Measurements from ENCODE around the gene SVOPL.

SVOPL gene

DNA sequence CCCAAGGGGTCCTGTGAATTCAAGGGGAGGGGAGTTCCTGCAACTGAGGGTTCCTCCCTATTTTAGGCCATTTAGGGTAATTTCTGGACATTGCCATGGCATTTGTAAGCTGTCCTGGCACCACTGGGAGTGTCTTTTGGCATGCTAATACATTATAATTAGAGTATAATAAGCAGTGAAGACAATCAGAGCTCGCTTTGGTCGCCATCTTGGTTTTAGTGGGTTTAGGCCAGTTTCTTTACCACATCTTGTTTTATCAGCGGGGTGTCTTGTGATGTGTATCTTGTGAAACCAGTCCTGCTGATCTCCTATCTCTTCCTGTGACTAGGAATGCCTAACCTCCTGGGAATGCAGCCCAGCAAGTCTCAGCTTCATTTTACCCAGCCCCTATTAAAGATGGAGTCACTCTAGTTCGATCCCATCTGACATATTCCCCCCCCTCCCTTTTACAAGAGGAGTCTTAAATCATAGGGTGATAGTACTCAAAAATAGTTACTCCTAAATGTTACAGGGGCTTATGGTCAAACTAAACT lies 43.2 kb downstream of the SVOPL start:
- FAIRE-seq = no peak

DNA sequence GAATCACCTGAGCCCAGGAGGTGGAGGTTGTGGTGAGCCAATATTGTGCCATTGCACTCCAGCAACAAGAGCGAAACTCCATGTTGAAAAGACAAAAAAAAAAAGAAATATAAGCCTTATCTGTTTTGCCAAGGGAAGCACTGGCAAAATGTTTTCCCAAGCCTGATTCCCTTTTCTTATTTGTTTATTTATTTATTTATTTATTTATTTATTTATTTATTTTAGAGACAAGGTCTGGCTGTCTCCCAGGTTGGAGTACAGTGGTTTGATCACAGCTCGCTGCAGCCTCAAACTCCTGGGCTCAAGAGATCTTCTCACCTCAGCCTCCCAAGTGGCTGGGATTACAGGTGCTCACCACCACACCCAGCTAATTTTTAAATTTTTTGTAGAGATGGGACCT lies 44.2 kb downstream of the SVOPL start:
- FAIRE-seq = no peak

DNA sequence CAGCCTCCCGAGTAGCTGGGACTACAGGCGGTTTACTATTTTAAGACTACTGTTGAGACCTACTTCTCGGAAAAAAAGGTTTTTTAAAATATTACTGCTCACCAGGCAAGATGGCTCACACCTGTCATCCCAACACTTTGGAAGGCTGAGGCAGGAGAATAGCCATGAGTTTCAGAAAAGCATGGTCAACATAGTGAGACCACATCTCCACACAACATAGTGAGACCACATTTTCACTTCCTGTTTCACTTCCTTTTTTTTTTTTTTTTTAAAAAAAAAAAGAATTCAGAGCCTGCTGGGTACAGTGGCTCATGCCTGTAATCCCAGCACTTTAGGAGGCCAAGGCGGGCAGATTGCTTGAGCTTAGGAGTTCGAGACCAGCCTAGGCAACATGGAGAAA lies 46.5 kb downstream of the SVOPL start:
- FAIRE-seq = no peak

DNA sequence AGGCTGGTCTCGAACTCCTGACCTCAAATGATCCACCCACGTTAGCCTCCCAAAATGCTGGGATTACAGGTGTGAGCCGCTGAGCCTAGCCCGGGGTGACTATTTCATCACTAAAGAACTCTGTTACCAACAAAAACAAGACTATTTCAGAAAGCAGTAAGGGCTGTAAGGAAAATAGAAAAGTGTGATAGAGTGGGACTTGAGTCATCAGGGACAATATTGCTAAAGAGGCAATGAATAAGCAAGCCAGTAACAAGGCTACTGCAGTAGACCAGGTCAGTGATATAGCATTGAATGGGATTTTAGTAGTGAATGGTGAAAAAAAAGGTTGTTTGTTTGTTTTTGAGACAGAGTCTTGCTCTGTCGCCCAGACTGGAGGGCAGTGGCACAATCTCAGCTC lies 51.7 kb downstream of the SVOPL start:
- no peak for FAIRE-seq

DNA sequence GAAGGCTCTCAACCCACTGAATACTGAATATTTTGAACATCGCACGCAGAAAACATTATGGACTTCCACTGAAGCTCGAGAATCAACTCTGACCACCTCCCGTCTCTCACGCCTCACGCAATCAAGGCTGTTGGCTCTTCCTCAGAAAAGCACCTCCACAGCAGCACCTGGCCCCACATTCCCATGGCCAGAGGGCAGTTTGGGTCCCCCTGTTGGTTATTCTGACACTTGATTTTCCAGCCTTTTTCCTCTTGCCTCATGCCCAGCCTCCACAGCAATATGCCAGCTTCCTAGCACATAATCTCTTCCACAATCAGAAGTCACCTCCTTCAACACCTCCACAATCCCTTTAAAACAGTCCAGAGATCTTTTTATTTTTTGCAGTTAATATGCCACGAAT lies 55.9 kb downstream of the SVOPL start:
- no peak for FAIRE-seq

DNA sequence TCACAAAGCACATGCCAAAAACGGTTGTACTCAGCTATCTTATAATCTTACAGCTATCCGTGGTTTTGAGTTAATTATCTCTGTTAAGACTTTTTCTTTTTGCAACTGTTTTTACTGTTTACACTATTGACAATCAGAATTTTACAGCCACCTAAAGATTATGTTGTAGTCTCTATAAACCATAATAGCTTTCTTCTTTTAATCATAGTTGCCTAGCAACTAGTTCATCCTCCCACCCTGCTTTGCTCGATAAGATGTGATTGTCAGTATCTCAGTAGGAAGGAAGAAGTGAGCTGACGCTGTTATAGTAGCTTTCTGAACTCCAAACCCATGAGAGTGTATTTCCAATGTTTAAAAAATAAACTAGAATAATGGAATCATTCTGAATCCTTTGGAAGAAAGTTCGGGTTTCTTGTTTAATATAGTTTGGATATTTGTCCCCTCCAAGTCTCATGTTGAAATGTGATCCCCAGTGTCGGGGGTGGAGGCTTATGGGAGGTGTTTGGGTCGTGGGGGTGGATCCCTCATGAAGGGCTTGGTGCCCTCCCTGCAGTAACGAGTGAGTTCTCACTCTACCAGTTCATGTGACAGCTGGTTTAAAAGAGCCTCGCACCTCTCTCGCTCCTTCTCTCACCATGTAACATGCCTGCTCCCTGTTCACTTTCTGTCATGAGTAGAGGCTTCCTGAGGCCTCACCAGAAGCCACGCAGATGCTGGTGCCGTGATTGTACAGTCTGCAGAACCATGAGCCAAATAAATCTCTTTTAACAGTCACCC lies 68.1 kb downstream of the SVOPL start:
- no peak for FAIRE-seq

DNA sequence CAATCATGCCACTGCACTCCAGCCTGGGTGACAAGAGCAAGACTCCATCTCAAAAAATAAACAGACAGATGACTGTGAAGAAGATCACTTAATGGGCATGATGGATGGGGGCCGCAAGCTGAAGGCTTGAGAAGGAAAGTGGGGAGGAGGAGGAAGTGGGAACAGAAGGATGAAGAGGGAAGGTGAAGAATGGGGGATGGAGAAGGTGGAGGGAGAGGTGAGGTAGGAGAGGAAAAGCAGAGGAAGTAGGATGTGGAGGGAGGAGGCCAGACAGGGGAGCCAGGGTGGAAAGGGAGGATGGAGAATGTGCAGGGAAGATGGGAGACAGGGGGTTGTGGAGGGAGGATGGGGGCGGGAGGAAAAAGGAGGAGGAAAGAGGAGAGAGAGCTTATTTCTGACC lies 68.8 kb downstream of the SVOPL start:
- FAIRE-seq = no peak

DNA sequence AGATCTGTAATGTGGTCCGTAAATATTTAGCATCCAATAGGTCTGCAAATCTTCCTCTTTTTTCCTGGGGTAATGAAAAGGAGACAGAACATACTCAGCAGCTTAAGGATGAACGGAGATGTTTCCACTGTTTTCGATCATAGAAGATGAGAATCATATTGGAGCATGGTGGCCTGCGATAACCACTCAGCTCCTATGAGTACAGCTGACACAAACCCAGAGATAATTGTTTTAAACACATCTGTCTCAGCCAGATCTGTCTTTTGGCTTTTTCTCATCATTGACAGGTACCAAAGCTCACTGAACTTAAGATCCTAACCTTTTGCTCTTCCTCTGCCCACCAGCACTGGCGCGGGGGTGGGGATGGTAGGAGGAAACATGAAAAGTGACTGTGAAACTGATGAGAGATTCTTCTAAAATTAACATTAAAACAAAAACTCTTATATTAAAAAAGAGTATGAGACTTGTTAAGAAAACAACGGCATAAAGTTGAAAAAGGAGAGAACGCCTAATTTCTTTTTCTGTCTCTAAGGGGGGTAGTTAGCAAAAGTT lies 71.0 kb downstream of the SVOPL start:
- FAIRE-seq = no peak

DNA sequence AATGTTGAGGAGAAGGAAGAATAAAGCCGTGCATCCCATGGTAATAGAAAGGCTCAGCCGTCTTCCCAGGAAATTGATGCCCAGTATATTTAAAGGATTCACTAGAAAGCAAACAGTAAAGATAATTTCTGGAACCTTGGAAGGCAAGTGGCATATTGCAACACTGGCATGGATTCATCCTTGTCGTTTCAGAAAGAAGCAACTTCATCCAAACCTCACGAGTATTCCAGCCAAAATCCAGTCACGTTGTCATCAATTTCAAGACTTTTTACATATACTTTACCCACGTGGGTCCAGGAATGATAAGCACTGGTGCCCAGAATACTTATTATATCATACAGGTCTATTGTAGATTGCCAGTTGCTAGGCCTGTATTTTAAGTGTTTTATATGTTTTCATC lies 73.8 kb downstream of the SVOPL start:
- no peak for FAIRE-seq

DNA sequence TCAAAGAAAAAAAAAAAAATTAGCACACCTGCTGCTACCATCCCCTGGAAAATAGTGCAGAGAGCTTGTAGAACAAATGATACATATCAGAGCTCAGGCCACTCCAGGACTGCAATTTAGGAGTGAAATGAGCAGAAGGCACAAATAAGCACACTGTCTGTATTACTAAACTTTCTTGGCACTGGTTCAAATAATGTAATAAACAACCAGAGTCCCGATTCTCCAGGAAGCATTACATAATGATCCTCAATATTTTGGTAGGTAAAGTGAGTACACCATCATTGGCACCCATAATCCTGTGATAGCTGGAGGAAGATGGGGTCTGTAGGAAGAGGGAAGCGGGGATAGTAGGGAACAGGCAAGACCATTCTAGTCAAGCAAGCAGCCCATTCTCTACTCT lies 74.3 kb downstream of the SVOPL start:
- no peak for FAIRE-seq

DNA sequence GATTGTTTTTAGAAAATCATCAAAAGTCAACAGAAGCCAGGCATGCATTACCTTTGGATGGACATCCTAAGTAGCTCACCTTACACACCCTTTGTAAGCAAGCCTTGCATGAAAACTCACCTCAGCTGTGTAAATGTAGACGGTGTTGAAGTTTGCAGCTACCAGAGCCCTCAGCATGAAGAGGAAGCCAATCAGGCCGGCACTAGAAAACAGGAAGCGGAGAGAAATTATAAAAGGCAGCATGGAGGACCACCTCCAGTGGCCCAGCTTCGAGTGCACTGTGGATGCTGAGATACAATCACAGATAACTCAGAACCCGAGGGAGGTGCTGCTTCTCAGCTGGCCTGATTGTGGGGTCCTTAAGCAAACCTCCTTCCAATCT lies 75.3 kb downstream of the SVOPL start:
- no peak for FAIRE-seq

DNA sequence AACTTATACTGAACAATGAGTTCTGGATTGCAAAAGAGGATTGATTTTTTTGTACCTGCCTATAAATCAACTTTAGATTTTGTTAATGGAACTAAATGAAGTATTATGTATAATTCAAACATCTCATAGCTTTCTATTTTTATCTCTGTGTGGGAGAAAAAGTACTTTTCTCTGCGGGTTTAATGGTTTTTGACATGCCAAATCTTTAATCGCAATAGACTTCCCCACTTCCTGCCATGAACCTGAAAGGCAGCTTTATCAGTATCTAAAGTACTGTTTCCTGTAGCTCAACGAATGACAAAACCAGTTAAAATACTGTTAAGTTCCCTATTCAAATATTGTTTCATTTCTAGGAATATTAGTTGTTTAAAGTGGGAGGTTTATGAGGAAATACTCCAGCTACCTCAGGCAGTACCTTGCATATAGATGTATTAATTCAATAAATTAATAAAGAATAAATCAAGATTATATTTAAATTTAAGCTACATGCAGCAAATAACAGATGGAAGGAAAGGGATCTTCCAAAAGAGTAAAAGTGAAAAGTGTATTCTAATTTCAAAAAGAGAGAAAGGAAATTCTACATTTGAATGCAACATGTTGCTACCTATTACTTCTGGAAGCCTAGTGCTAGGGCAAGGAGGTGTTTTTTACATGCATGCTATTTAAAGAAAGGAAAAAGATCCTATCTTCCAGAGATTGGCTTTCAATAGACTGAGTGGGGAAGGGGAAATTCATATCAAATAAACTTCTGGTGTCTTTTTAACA lies 75.9 kb downstream of the SVOPL start:
- no peak for FAIRE-seq

DNA sequence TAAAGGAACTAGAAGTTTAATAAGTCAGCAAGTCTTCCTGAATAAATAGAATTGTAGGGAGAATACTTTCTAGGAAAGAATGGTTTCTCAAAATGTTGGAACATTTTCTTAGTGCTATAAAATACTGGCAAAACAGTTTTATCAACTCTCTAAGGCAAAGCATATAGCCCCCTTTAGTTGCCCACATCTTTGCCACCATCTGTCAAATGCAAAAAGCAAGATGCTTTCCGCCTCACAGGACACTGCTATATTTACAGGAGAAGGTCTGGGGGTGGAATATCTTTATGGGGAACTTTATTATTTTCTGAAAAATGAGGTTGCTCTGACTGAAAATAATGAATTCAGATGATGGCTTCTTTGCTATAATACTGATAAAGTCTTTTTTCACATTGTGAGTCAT lies 78.3 kb downstream of the SVOPL start:
- no peak for FAIRE-seq

DNA sequence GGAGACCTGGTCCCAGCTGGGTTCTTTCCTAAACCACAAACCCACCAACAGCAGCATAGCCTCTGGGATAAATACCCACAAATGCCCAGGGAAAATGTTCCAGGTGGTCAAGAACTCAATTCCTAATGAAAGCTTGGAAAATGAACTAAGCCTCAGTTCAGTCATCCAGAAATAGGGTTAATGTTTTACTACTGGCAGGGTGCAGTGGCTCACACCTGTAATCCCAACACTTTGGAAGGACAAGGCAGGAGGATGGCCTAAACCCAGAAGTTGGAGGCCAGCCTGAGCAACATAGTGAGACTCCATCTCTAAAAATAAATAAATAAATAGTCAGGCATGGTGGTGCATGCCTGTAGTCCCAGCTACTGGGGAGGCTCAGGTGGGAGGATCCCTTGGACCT lies 82.2 kb downstream of the SVOPL start:
- no peak for FAIRE-seq

DNA sequence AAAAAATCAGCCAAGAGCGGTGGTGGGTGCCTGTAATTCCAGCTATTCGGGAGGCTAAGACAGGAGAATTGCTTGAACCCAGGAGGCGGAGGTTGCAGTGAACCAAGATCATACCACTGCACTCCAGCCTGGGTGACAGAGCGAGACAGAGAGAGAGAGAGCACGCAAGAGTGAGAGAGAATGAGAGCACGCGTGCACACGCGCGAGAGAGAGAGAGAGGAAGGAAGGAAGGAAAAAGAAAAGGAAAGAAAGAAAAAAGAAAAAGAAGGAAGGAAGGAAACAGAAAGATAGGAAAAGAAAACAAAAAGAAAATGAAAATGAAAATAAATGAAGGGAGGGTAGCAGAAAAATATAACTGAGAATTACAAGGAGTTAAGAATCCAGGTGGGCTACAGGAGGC lies 82.7 kb downstream of the SVOPL start:
- FAIRE-seq = no peak

DNA sequence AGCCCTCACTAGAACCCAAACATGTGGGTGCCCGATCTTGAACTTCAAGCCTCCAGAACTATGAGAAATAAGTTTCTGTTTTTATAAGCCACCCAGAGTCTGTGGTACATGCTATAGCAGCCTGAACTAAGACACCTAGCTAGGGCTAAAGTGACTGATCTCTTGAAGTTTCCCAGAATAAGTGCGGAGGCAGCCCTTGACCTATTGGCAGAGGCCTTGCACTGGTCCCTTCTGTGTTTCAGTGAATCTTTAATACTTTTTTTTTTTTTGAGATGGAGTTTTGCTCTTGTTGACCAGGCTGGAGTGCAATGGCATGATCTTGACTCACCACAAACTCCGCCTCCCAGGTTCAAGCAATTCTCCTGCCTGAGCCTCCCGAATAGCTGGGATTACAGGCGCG lies 85.1 kb downstream of the SVOPL start:
- no peak for FAIRE-seq

DNA sequence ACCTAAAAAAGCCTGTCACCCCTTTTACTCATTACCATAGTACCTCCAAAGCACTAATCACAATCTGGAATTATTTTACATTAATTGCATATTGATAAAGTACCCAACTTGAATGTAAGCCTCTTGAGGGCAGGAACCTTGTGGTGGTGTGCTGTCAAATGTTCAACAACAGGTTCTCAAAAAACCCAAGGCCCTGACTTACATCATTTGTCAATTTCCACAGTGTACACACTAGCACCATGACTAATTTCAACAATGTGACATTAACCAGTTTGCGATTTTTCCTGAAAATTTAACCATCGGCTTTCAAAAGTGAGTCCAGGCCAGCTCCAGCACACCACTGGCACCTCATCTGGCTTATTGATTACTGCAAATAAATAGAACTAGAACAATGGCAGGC lies 87.5 kb downstream of the SVOPL start:
- no peak for FAIRE-seq

DNA sequence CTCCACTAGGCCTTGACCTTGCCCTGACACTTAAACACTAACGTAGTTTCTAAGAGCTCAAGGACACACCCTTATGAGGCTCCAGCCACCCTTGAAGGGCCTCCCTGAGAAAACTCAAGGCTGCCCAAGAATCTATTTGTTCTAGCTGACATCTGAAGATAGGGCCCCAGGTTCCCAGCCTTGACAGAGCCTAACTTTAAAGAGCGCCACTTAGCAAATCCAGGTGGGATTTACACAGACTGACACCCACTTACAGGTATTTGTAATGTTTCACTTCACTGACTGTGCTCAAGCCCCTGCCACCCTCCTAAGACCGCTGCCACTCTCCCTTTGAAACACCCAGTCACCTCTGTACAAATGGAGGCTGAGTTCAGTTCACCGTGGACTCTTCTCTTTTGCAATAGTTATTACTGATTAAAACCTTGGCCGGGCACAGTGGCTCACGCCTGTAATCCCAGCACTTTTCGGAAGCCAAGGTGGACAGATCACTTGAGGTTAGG lies 90.4 kb downstream of the SVOPL start:
- no peak for FAIRE-seq

DNA sequence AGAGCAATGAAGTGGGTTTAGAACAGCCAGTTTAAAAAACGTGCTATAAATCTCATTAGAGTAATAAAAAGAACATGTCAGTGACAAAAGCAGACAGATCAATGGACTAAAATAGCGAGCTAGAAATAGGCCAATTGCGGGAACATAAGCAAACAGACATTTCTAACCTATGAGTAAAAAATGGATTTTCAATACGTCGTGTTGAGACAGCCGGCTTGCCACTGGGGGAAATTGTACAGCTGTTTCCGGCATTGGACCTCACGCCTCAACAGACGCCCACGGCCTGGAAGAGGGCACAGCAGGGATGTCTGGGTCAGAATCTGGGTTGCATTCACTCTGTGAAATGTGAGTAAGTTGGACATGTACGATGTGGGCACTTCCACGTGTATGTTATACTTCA lies 92.9 kb downstream of the SVOPL start:
- FAIRE-seq = no peak

DNA sequence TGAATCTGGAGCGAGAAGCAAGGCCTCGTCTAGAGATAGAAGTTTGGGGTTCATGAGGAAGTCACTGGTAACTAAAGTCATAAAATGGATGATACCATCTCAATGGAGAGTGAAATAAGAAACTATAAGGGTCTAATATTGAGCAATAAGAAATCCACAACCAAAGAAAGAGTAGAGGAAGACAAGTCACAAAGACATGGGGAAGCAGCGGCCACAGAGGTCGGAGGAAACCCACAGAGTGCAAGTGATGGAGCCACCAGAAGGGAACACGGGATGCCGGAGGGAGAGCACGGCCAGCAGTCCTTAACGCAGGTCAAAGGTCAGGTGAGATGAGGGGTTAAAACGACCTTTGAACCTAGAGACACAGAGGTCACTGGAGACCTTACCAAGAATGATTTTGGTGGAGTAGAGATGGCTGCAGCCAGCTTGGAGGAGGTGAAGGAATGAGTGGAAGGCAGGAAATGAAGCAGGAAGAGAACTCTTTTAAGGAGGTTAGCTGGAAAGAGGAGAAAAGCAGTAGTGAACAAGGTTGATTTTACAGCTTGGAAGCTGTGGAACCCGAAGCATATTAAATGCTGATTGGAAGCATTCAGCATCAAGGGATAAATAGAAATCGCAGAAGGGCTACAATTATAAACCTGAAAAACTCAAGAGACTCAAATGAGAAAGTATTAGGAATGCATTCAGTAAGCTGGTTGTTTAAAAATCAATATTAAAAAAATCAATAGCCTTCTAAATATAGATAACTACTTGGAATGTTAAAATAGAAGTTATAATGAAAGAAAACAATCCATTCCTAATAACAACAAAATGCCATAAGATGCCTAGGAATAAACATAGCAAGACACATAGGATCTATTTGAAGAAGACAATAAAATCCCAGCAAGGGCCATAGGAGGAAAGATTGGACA lies 93.7 kb downstream of the SVOPL start:
- no peak for FAIRE-seq

DNA sequence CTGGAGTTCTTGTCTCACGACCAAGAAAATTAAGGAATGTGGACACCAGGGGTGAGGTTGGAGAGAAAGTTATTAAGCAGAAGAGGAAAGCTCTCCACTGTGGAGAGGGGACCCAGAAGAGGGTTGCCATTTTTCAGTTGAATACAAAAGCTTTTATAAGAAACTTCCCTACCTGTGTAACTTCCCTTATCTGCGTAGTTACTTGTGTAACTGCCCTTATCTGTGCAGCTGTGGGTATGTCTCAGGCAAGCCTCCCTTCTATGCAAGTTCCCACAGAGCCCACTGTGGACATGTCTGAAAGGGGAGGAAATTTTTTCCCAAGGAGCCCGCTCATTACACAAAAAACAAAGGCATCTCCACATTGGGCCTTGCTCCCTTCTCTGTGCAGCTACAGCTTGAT lies 94.9 kb downstream of the SVOPL start:
- no peak for FAIRE-seq

DNA sequence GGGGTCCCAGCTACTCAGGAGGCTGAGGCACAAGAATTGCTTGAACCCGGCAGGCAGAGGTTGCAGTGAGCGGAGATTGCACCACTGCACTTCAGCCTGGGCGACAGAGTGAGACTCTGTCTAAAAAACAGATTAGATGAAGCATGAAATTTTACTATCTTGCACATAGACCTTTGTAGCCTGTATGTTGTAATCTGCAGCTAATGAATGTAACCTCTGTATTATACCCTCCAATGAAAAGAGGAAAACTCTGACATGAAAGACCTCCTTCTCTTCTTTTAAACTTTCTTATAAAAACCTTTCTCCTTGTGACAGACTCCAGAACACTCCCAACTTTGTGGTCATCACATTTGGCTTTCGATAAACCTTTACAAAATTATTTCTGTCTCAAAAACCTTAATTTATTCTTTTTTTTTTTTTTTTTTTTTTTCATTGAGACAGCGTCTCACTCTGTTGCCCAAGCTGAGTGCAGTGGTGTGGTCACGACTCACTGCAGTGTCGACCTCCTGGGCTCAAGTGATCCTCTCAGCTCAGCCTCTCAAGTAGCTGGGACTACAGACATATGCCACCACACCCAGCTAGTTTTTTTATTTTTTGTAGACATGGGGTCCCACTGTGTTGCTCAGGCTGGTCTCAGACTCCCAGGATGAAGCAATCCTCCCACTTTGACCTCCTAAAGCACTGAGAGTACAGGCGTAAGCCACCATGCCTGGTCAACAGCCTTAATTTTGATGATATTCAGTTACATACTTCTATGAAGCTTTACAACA lies 97.4 kb downstream of the SVOPL start:
- FAIRE-seq = no peak

Measured in islet of Langerhans (tissue), 1 donor.